Tibial artery (tissue), 4 donors: Measurements from ENCODE around the gene FRRS1L.
A peak's percentile ranks its signal among the peaks of the same experiment; 100 is the strongest.

Source experiments
- DNase-seq, 2 donors: peaks; one replicate each; pipeline ENCODE4 v3.0.0-alpha.2; 2019
- H3K27ac ChIP-seq, 2 donors: fragments of 200-600 bp; sonication (generic) in 1 of 2; 1 replicate in 1 of 2; 2 replicates in 1 of 2; pipeline ENCODE4 v1.5.1; 2018 to 2019; ENCODE audit warnings: mild to moderate bottlenecking in 1 of 2
- H3K27me3 ChIP-seq, 2 donors: fragments of 200-600 bp; sonication (generic) in 1 of 2; one replicate each; pipeline versions ENCODE4 v1.5.1 to v1.6.0; 2016 to 2019
- H3K36me3 ChIP-seq, 3 donors: fragments of 200-600 bp; sonication (generic) in 2 of 3; one replicate each; pipeline ENCODE4 v1.5.1; 2016 to 2019; ENCODE audit warnings: mild to moderate bottlenecking in 2 of 3
- H3K4me1 ChIP-seq, 4 donors: fragments of 200-600 bp; sonication (generic) in 2 of 4; 1 replicate in 3 of 4; 2 replicates in 1 of 4; pipeline ENCODE4 v1.5.1; 2016 to 2019
- H3K4me3 ChIP-seq, 2 donors: fragments of 200-600 bp; sonication (generic) in 1 of 2; 1 replicate in 1 of 2; 2 replicates in 1 of 2; pipeline ENCODE4 v1.5.1; 2018 to 2019; ENCODE audit warnings: mild to moderate bottlenecking in 2 of 2
- H3K9me3 ChIP-seq, 3 donors: fragments of 200-600 bp; sonication (generic) in 1 of 3; one replicate each; pipeline ENCODE4 v1.5.1; 2016 to 2019
- CTCF ChIP-seq, 2 experiments: fragments of 200-600 bp in 1 of 2; fragments of 450-650 bp in 1 of 2; IDR thresholded peaks; one replicate each; pipeline ENCODE4 v1.5.1; 2017 to 2019; ENCODE audit warnings: antibody characterized with exemption in 2 of 2, mild to moderate bottlenecking in 1 of 2, moderate library complexity in 1 of 2
- intact Hi-C: fragments of 100-400 bp; cut with DNase I; formaldehyde crosslinking; loops from one replicate; pipeline ENCODE4 v1.15.0; 2023; ENCODE audit warnings: low total_unique reads

FRRS1L gene

GRCh38 chr9:109117856-109118807, 48.9 kb downstream of the FRRS1L start:
- Histone ChIP-seq H3K4me1 (peaks cover 0 to 59% (median 44%) of the 10 kb centered on the region in 4 donors), H3K27me3 (no peaks in the 10 kb centered on the region), H3K4me3 (peak overlapping the region; percentile 89 to 96), H3K27ac (peak overlapping the region; percentile 90 to 97), H3K36me3 (no peaks in the 10 kb centered on the region), H3K9me3 (no peaks in the 10 kb centered on the region)
- intact Hi-C loops: loop anchor here (5.0 to 10.0 kb wide), 2 partner anchors 106 to 183 kb away; partner anchors contain the start of genes ABITRAM, CTNNAL1 and ELP1
- TF ChIP-seq CTCF (IDR thresholded peaks at IDR 0.05): no peak
- DNase-seq: peak in 1 of 2 donors; percentile 59

GRCh38 chr9:109115931-109116526, 51.0 kb downstream of the FRRS1L start:
- H3K27me3 ChIP-seq: no peaks in the 10 kb centered on the region
- H3K4me3 ChIP-seq: no peak overlapping the region
- H3K27ac ChIP-seq: peak overlapping the region; percentile 18 to 40
- no peaks in the 10 kb centered on the region for H3K36me3 ChIP-seq
- DNase-seq: no peak
- H3K9me3 ChIP-seq: no peaks in the 10 kb centered on the region
- H3K4me1 ChIP-seq: peaks cover 0 to 80% (median 50%) of the 10 kb centered on the region in 4 donors
- intact Hi-C loops: loop anchor here (5.0 to 10.0 kb wide), 2 partner anchors 104 to 181 kb away; partner anchors contain the start of genes ABITRAM, CTNNAL1 and ELP1
- no peak for TF ChIP-seq CTCF (IDR thresholded peaks at IDR 0.05)

DNA sequence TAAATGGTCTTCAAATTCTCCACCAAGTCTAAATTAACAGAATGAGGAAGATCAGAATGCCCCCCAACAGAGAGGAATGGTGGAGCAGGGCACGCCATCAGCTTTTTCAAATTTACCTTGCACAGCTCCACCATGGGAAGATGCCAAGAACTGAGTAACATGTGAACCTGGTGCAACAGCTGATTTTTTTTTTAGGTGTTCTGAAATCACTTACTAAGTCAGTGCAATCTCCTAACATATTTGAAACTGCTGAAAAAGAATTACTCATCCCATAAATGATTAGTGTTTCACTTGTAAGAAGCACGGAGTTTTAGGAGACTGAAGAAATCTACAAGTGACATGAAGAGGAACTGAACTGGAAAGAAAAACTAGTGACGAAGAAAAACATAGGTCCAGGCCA, 52.4 kb downstream of the FRRS1L start:
- Histone ChIP-seq H3K4me1 (peaks cover 0 to 91% (median 57%) of the 10 kb centered on the region in 4 donors), H3K4me3 (no peak overlapping the region), H3K9me3 (no peaks in the 10 kb centered on the region), H3K27ac (peak overlapping the region; percentile 64 to 67), H3K27me3 (no peaks in the 10 kb centered on the region), H3K36me3 (no peaks in the 10 kb centered on the region)
- no peak for DNase-seq
- intact Hi-C loops: loop anchor here (5.0 to 10.0 kb wide), 2 partner anchors 102 to 180 kb away; partner anchors contain the start of genes ABITRAM, CTNNAL1 and ELP1
- no peak for TF ChIP-seq CTCF (IDR thresholded peaks at IDR 0.05)

DNA sequence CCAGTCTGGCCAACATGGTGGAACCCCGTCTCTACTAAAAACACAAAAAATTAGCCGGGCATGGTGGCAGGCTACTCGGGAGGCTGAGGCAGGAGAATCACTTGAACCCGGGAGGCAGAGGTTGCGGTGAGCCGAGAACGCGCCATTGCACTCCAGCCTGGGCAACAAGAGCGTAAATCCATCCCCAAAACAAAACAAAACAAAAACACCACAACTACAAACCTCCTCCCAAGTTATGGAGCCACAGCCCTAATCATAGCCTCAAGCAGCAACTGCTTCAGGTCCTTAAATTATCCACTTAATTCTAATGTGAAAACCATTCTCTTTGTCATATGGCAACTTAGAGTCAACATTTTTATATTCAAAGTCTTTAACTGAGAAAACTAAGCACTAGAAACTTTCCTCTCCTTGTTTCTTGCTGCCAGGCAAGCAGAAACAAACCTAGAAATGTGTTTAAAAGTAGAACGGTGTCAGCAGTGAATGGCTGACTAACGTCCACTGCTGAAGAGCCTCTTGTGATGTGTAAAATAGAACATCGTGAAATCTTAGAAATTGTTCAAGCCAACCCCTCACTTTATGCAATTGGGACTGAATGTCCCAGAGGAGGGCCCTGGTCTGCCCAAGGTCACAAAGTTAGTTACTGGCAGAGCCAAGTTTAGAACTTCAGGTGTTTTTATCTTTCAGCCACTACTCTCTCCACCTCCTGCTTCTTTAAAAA, 53.0 kb downstream of the FRRS1L start:
- Histone ChIP-seq H3K4me1 (peaks cover 0 to 98% (median 59%) of the 10 kb centered on the region in 4 donors), H3K9me3 (no peaks in the 10 kb centered on the region), H3K4me3 (no peak overlapping the region), H3K27ac (peak overlapping the region; percentile 64 to 67), H3K36me3 (no peaks in the 10 kb centered on the region), H3K27me3 (no peaks in the 10 kb centered on the region)
- no peak for DNase-seq
- intact Hi-C loops: loop anchor here (10.0 kb wide), 1 partner anchor 179 kb away; the partner anchor contains the start of genes ABITRAM and ELP1
- TF ChIP-seq CTCF (IDR thresholded peaks at IDR 0.05): no peak

GRCh38 chr9:109113254-109113653, 53.8 kb downstream of the FRRS1L start:
- TF ChIP-seq CTCF (IDR thresholded peaks at IDR 0.05): no peak
- Histone ChIP-seq H3K27me3 (no peaks in the 10 kb centered on the region), H3K9me3 (no peaks in the 10 kb centered on the region), H3K27ac (peak overlapping the region; percentile 64 to 67), H3K4me3 (no peak overlapping the region), H3K36me3 (no peaks in the 10 kb centered on the region), H3K4me1 (peaks cover 0 to 98% (median 56%) of the 10 kb centered on the region in 4 donors)
- intact Hi-C loops: loop anchor here (10.0 kb wide), 1 partner anchor 178 kb away; the partner anchor contains the start of genes ABITRAM and ELP1
- no peak for DNase-seq
